Upper lobe of left lung (tissue), 4 donors: ENCODE data around the gene TBC1D5.

Experiments used
- CTCF ChIP-seq, 6 experiments: fragments of 450-650 bp in 4 of 6; fragments of 200-600 bp in 2 of 6; sonication (generic) in 2 of 6; IDR thresholded peaks; one replicate each; pipeline ENCODE4 v1.5.1; 2016 to 2019; ENCODE audit warnings: antibody characterized with exemption in 6 of 6
- EP300 ChIP-seq, 4 donors: sonication (generic); formaldehyde crosslinking; IDR thresholded peaks; one replicate each; pipeline ENCODE4 v1.5.1; 2017; ENCODE audit warnings: antibody characterized with exemption in 4 of 4, control low read depth in 2 of 4
- POLR2A ChIP-seq, 4 donors: fragments of 450-650 bp; IDR thresholded peaks; one replicate each; pipeline ENCODE4 v1.5.1; 2016 to 2017; ENCODE audit warnings: antibody characterized with exemption in 4 of 4, mild to moderate bottlenecking in 2 of 4
- POLR2AphosphoS5 ChIP-seq, 2 donors: sonication (generic); formaldehyde crosslinking; IDR thresholded peaks; one replicate each; pipeline ENCODE4 v1.5.1; 2017; ENCODE audit warnings: antibody characterized with exemption in 2 of 2

- no peak for TF ChIP-seq POLR2A (IDR thresholded peaks at IDR 0.05)
- no peak for TF ChIP-seq POLR2AphosphoS5 (IDR thresholded peaks at IDR 0.05)
- TF ChIP-seq CTCF (IDR thresholded peaks at IDR 0.05), result no peak
- no peak for TF ChIP-seq EP300 (IDR thresholded peaks at IDR 0.05)
Measured at GRCh38 chr3:17589888-17590287, 152.5 kb downstream of the TBC1D5 start.
